Stimulated activated memory B cell treated with anti-CD40 and anti-IgM and Interleukin-4, amounts not matched to agents 10 μg/mL and 1 μg/mL and 100 μg/mL, for 72 hours (primary cell): ENCODE results near the gene NKG7.

Experiments
- ATAC-seq: fragments of 150-1000 bp; cut with Tn5 transposase; 2 replicates; pipeline ENCODE4 v1.10.0; 2021
- H3K27ac Mint-ChIP-seq: one replicate; pipeline ENCODE4 v1.8.0; 2022; ENCODE audit warnings: mild to moderate bottlenecking, mixed read lengths
- H3K27me3 Mint-ChIP-seq: one replicate; pipeline ENCODE4 v1.8.0; 2022; ENCODE audit warnings: mixed read lengths
- H3K36me3 Mint-ChIP-seq: one replicate; pipeline ENCODE4 v1.8.0; 2022; ENCODE audit warnings: mixed read lengths
- H3K4me1 Mint-ChIP-seq: one replicate; pipeline ENCODE4 v1.8.0; 2022; ENCODE audit warnings: mixed read lengths
- H3K4me3 Mint-ChIP-seq: one replicate; pipeline ENCODE4 v1.8.0; 2022; ENCODE audit warnings: mild to moderate bottlenecking, moderate library complexity, mixed read lengths
- H3K9me3 Mint-ChIP-seq: one replicate; pipeline ENCODE4 v1.8.0; 2022; ENCODE audit warnings: mixed read lengths

Gene NKG7

GRCh38 chr19:51321799-51322198, 50.7 kb downstream of the NKG7 start:
- peaks cover 3% of the 10 kb centered on the region for H3K9me3 Mint-ChIP-seq
- H3K27ac Mint-ChIP-seq, result no peak overlapping the region
- no peaks in the 10 kb centered on the region for H3K36me3 Mint-ChIP-seq
- H3K4me1 Mint-ChIP-seq, result no peaks in the 10 kb centered on the region
- ATAC-seq, result no peak
- no peak overlapping the region for H3K4me3 Mint-ChIP-seq
- H3K27me3 Mint-ChIP-seq, result peaks cover 70% of the 10 kb centered on the region
